ENCODE results near the gene GRID2IP.

GRID2IP gene

GRCh38 chr7:6567886-6568285, 16.6 kb upstream of the GRID2IP start:
- Histone ChIP-seq H3K4me3 (ENCODE audit: low read length) (no peak overlapping the region), H3K36me3 (ENCODE audit: control insufficient read depth, low read length) (no peaks in the 10 kb centered on the region), H3K27me3 (ENCODE audit: control insufficient read depth, low read length) (peaks cover 2% of the 10 kb centered on the region; the same call in 1 of the 2 replicates), H3F3A (ENCODE audit: control insufficient read depth, insufficient read depth) (no peaks in the 10 kb centered on the region), H4K20me1 (ENCODE audit: control insufficient read depth, insufficient read depth, low read depth, low read length) (no peaks in the 10 kb centered on the region), H3K9me3 (ENCODE audit: control insufficient read depth, insufficient read depth, low read length) (no peaks in the 10 kb centered on the region), H3K4me1 (ENCODE audit: control insufficient read depth, low read length) (no peaks in the 10 kb centered on the region), H3K79me2 (ENCODE audit: control insufficient read depth, low read length) (no peaks in the 10 kb centered on the region), H3K27ac (ENCODE audit: low read depth, low read length) (no peak overlapping the region), H3K9me2 (replicated peaks; ENCODE audit: control insufficient read depth, low read length) (no peaks in the 10 kb centered on the region), H3K4me2 (ENCODE audit: low read length) (no peak overlapping the region)
- TF ChIP-seq EZH2phosphoT487 (IDR thresholded peaks at IDR 0.05; ENCODE audit: borderline replicate concordance, low read length) (no peak), CTCF (IDR thresholded peaks at IDR 0.05; ENCODE audit: low read depth, low read length, poor library complexity, severe bottlenecking) (no peak)

- Histone ChIP-seq H3K79me2 (ENCODE audit: control insufficient read depth, low read length) (no peaks in the 10 kb centered on the region), H4K20me1 (ENCODE audit: control insufficient read depth, insufficient read depth, low read depth, low read length) (no peaks in the 10 kb centered on the region), H3K9me2 (replicated peaks; ENCODE audit: control insufficient read depth, low read length) (no peaks in the 10 kb centered on the region), H3K9me3 (ENCODE audit: control insufficient read depth, insufficient read depth, low read length) (no peaks in the 10 kb centered on the region), H3K27ac (ENCODE audit: low read depth, low read length) (no peak overlapping the region), H3K36me3 (ENCODE audit: control insufficient read depth, low read length) (no peaks in the 10 kb centered on the region), H3K4me2 (ENCODE audit: low read length) (no peak overlapping the region), H3K4me1 (ENCODE audit: control insufficient read depth, low read length) (no peaks in the 10 kb centered on the region), H3K27me3 (ENCODE audit: control insufficient read depth, low read length) (peaks cover 2% of the 10 kb centered on the region; the same call in 1 of the 2 replicates), H3F3A (ENCODE audit: control insufficient read depth, insufficient read depth) (no peaks in the 10 kb centered on the region), H3K4me3 (ENCODE audit: low read length) (no peak overlapping the region)
- TF ChIP-seq EZH2phosphoT487 (IDR thresholded peaks at IDR 0.05; ENCODE audit: borderline replicate concordance, low read length) (no peak), CTCF (IDR thresholded peaks at IDR 0.05; ENCODE audit: low read depth, low read length, poor library complexity, severe bottlenecking) (no peak)
These were observed 14.4 kb upstream of the GRID2IP start for GRCh38 chr7:6565655-6566054.

GRCh38 chr7:6563936-6564770, 12.9 kb upstream of the GRID2IP start:
- Histone ChIP-seq H3F3A (ENCODE audit: control insufficient read depth, insufficient read depth) (no peaks in the 10 kb centered on the region), H3K27ac (ENCODE audit: low read depth, low read length) (no peak overlapping the region), H3K4me2 (ENCODE audit: low read length) (no peak overlapping the region), H3K4me3 (ENCODE audit: low read length) (no peak overlapping the region), H3K79me2 (ENCODE audit: control insufficient read depth, low read length) (no peaks in the 10 kb centered on the region), H3K4me1 (ENCODE audit: control insufficient read depth, low read length) (no peaks in the 10 kb centered on the region), H3K36me3 (ENCODE audit: control insufficient read depth, low read length) (no peaks in the 10 kb centered on the region), H3K9me3 (ENCODE audit: control insufficient read depth, insufficient read depth, low read length) (no peaks in the 10 kb centered on the region), H3K27me3 (ENCODE audit: control insufficient read depth, low read length) (peaks cover 5% of the 10 kb centered on the region; the same call in 1 of the 2 replicates), H3K9me2 (replicated peaks; ENCODE audit: control insufficient read depth, low read length) (no peaks in the 10 kb centered on the region), H4K20me1 (ENCODE audit: control insufficient read depth, insufficient read depth, low read depth, low read length) (no peaks in the 10 kb centered on the region)
- TF ChIP-seq CTCF (IDR thresholded peaks at IDR 0.05; ENCODE audit: low read depth, low read length, poor library complexity, severe bottlenecking): no peak
- no peak for TF ChIP-seq EZH2phosphoT487 (IDR thresholded peaks at IDR 0.05; ENCODE audit: borderline replicate concordance, low read length)
